Muscle layer of colon (tissue), 2 donors: ENCODE measurements around the gene OTOG.

ENCODE experiments used
- H3K27ac ChIP-seq: one replicate; pipeline ENCODE4 v1.7.0; 2013; ENCODE audit warnings: low read depth, mild to moderate bottlenecking, low read length, moderate library complexity
- H3K27me3 ChIP-seq, 2 donors: one replicate each; pipeline ENCODE4 v1.7.0; 2013; ENCODE audit warnings: low read length in 2 of 2, mild to moderate bottlenecking in 2 of 2; ENCODE audit not compliant: insufficient read depth in 2 of 2, control insufficient read depth in 1 of 2
- H3K36me3 ChIP-seq: one replicate; pipeline ENCODE4 v1.7.0; 2013; ENCODE audit warnings: mild to moderate bottlenecking, low read length; ENCODE audit not compliant: insufficient read depth
- H3K4me1 ChIP-seq: one replicate; pipeline ENCODE4 v1.7.0; 2013; ENCODE audit warnings: mild to moderate bottlenecking, low read length; ENCODE audit not compliant: insufficient read depth
- H3K4me3 ChIP-seq, 2 donors: one replicate each; pipeline ENCODE4 v1.7.0; 2013; ENCODE audit warnings: low read length in 2 of 2, low read depth in 1 of 2, mild to moderate bottlenecking in 1 of 2, moderate library complexity in 1 of 2
- H3K9ac ChIP-seq: one replicate; pipeline ENCODE4 v1.7.0; 2013; ENCODE audit warnings: low read length
- H3K9me3 ChIP-seq: one replicate; pipeline ENCODE4 v1.7.0; 2013; ENCODE audit warnings: mild to moderate bottlenecking, low read length
- donor health status: abdominal sarcoma.
- donor health status: Adenocarcinoma of cecum.

The OTOG gene

GRCh38 chr11:17604201-17604914 lies 57.3 kb downstream of the OTOG start:
- Histone ChIP-seq H3K4me3 (no peak overlapping the region), H3K27ac (no peak overlapping the region), H3K27me3 (no peaks in the 10 kb centered on the region), H3K4me1 (no peaks in the 10 kb centered on the region), H3K9ac (no peak overlapping the region), H3K36me3 (no peaks in the 10 kb centered on the region), H3K9me3 (no peaks in the 10 kb centered on the region)

- no peaks in the 10 kb centered on the region for H3K27me3 ChIP-seq
- no peak overlapping the region for H3K9ac ChIP-seq
- no peaks in the 10 kb centered on the region for H3K4me1 ChIP-seq
- H3K9me3 ChIP-seq = no peaks in the 10 kb centered on the region
- H3K4me3 ChIP-seq = no peak overlapping the region
- H3K27ac ChIP-seq = no peak overlapping the region
- H3K36me3 ChIP-seq = no peaks in the 10 kb centered on the region
These were observed 57.8 kb downstream of the OTOG start for GRCh38 chr11:17604915-17605233.

- no peak overlapping the region for H3K4me3 ChIP-seq
- no peaks in the 10 kb centered on the region for H3K4me1 ChIP-seq
- H3K9me3 ChIP-seq = no peaks in the 10 kb centered on the region
- no peak overlapping the region for H3K27ac ChIP-seq
- H3K9ac ChIP-seq = no peak overlapping the region
- H3K36me3 ChIP-seq = no peaks in the 10 kb centered on the region
- H3K27me3 ChIP-seq = no peaks in the 10 kb centered on the region
These were observed 58.6 kb downstream of the OTOG start for GRCh38 chr11:17605651-17606122.

- Histone ChIP-seq H3K9ac (no peak overlapping the region), H3K4me3 (no peak overlapping the region), H3K27ac (no peak overlapping the region), H3K36me3 (no peaks in the 10 kb centered on the region), H3K27me3 (no peaks in the 10 kb centered on the region), H3K4me1 (no peaks in the 10 kb centered on the region), H3K9me3 (no peaks in the 10 kb centered on the region)
These were observed 59.4 kb downstream of the OTOG start for GRCh38 chr11:17606233-17607082.

- H3K36me3 ChIP-seq = no peaks in the 10 kb centered on the region
- H3K4me1 ChIP-seq = no peaks in the 10 kb centered on the region
- no peak overlapping the region for H3K9ac ChIP-seq
- H3K9me3 ChIP-seq = no peaks in the 10 kb centered on the region
- no peak overlapping the region for H3K4me3 ChIP-seq
- H3K27me3 ChIP-seq = no peaks in the 10 kb centered on the region
- H3K27ac ChIP-seq = no peak overlapping the region
These were observed 60.0 kb downstream of the OTOG start for GRCh38 chr11:17607083-17607429.

- no peaks in the 10 kb centered on the region for H3K9me3 ChIP-seq
- H3K36me3 ChIP-seq = no peaks in the 10 kb centered on the region
- H3K4me1 ChIP-seq = no peaks in the 10 kb centered on the region
- no peak overlapping the region for H3K9ac ChIP-seq
- no peak overlapping the region for H3K4me3 ChIP-seq
- no peaks in the 10 kb centered on the region for H3K27me3 ChIP-seq
- H3K27ac ChIP-seq = no peak overlapping the region
These were observed 60.8 kb downstream of the OTOG start for GRCh38 chr11:17607591-17608570.

- no peak overlapping the region for H3K27ac ChIP-seq
- no peaks in the 10 kb centered on the region for H3K9me3 ChIP-seq
- no peaks in the 10 kb centered on the region for H3K27me3 ChIP-seq
- H3K4me1 ChIP-seq = no peaks in the 10 kb centered on the region
- no peak overlapping the region for H3K9ac ChIP-seq
- no peak overlapping the region for H3K4me3 ChIP-seq
- H3K36me3 ChIP-seq = no peaks in the 10 kb centered on the region
These were observed 61.8 kb downstream of the OTOG start for GRCh38 chr11:17608821-17609220.

- Histone ChIP-seq H3K9me3 (no peaks in the 10 kb centered on the region), H3K27me3 (no peaks in the 10 kb centered on the region), H3K36me3 (no peaks in the 10 kb centered on the region), H3K9ac (no peak overlapping the region), H3K4me1 (no peaks in the 10 kb centered on the region), H3K27ac (no peak overlapping the region), H3K4me3 (no peak overlapping the region)
These were observed 62.4 kb downstream of the OTOG start for GRCh38 chr11:17609291-17610084.

- Histone ChIP-seq H3K9ac (no peak overlapping the region), H3K36me3 (no peaks in the 10 kb centered on the region), H3K4me1 (no peaks in the 10 kb centered on the region), H3K9me3 (no peaks in the 10 kb centered on the region), H3K27me3 (no peaks in the 10 kb centered on the region), H3K4me3 (no peak overlapping the region), H3K27ac (no peak overlapping the region)
These were observed 63.2 kb downstream of the OTOG start for GRCh38 chr11:17610085-17610894.

GRCh38 chr11:17611049-17611448 lies 64.0 kb downstream of the OTOG start:
- no peaks in the 10 kb centered on the region for H3K27me3 ChIP-seq
- no peaks in the 10 kb centered on the region for H3K9me3 ChIP-seq
- H3K36me3 ChIP-seq = no peaks in the 10 kb centered on the region
- H3K4me1 ChIP-seq = no peaks in the 10 kb centered on the region
- no peak overlapping the region for H3K9ac ChIP-seq
- no peak overlapping the region for H3K27ac ChIP-seq
- no peak overlapping the region for H3K4me3 ChIP-seq
